Activated T-cell treated with anti-CD3 and anti-CD28 coated beads for 1 hour (primary cell): ENCODE measurements around the gene WDFY3.

ENCODE experiments used
- DNase-seq: peaks from one replicate; pipeline ENCODE4 v3.0.0-alpha.2; 2020; ENCODE audit warnings: low read depth

Gene WDFY3, protein sequence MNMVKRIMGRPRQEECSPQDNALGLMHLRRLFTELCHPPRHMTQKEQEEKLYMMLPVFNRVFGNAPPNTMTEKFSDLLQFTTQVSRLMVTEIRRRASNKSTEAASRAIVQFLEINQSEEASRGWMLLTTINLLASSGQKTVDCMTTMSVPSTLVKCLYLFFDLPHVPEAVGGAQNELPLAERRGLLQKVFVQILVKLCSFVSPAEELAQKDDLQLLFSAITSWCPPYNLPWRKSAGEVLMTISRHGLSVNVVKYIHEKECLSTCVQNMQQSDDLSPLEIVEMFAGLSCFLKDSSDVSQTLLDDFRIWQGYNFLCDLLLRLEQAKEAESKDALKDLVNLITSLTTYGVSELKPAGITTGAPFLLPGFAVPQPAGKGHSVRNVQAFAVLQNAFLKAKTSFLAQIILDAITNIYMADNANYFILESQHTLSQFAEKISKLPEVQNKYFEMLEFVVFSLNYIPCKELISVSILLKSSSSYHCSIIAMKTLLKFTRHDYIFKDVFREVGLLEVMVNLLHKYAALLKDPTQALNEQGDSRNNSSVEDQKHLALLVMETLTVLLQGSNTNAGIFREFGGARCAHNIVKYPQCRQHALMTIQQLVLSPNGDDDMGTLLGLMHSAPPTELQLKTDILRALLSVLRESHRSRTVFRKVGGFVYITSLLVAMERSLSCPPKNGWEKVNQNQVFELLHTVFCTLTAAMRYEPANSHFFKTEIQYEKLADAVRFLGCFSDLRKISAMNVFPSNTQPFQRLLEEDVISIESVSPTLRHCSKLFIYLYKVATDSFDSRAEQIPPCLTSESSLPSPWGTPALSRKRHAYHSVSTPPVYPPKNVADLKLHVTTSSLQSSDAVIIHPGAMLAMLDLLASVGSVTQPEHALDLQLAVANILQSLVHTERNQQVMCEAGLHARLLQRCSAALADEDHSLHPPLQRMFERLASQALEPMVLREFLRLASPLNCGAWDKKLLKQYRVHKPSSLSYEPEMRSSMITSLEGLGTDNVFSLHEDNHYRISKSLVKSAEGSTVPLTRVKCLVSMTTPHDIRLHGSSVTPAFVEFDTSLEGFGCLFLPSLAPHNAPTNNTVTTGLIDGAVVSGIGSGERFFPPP (N-terminal part only)

DNA sequence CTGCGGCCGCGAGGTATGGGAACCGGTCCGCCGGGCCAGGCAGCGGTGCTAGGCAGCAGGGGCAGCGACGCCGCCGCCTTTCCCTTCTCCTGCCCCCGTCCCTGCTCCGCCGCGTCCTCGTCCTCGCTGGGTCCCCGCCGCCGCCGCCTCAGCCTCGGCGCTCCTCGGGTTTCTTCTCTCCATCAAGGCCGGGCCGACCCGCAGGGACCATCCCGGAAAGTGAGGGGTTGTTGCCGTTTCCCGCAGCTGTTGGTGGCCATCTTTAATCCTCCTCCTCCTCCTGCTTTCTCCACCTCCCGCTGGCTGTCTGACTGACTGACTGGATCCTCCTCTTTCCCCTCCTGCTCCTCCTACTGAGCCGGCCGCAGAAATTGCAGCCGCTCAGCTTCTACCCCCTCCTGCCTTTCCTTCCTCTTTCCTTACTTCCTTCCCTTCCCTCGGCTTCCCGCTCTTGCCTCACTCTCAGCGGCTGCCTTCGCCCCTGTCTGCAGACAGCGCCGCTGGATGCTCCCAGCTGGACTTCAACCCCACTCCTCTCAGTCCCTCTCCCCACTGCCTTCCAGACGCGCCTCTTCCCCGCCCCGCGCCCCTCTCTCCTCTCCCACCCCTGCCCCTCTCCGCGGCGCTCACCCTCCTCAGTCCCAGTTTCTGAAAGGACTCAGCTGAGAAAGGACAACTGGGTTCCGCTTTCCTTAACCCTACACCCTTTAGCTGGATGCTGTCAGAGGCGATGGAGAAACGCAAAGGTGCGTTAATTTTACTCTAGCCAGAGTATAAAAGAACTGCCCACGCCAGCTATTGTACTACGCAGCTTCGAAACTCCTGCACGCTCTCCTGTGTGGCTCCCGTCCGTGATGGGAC, at the start of gene WDFY3:
TSS of gene WDFY3 (minus strand) at position 309 of the 861 bp plus-strand sequence. CDS start 106,099 bp downstream, outside the sequence.
- DNase-seq, result no peak

DNA sequence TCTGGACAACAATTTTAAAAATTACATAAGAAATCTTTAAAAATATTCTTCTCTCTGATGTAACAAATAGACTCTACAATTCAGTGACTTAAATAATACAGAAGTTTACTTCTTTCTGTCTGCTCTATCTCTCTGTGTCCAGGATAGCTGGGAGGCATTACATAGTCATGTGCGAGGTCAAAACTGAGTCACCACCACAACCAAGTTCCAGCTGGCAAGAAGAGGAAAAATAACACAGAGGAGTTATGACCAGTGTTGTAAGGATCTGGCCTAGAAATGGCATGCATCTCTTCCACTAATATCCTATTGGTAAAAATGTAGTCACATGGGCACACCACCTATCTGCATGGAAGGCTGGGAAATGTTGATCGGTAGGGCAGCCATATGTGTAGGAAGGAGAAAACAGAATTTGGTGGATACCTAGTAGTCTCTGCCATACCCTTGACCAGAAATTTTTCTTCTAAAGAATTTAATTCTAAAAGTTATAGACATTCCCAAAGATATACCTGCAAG, 39.4 kb upstream of the WDFY3 start:
- no peak for DNase-seq

DNA sequence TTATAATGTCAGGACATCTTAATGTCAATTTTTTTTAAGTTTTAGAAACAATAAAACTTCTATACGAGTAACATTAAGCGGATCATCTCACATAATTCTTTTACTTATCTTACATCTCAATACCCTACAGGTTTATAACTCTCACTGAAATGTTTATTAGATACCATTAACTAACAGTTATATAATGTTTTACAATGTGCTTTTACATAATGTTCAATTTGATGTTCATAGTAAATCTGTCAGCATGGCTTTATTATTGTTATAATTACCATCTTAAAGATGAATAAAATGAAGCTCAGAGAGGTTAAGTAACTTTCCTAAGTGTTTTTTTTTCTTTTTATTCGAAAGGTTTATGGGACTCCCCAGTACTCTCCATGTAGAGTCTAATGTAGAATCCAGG, 33.9 kb upstream of the WDFY3 start:
- DNase-seq, result no peak

DNA sequence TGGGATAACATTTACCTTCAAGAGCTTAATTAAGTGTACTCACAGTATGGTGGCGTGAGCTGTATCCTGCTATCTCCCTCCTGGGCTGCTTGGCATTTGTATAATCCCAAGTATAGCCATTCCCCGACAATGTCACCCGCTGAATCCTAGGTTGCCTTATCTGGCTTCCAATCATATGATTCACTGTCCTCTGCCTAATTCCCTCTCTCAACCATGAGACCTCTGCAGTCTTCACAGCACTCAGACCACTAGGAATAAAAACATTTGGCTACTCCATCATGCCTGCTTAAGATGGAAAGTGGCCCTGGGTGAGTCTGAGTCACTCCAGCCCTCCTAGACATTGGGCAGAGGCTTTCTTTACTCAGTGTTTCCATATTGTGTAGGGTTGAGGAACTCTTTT, 28.9 kb upstream of the WDFY3 start:
- no peak for DNase-seq

DNA sequence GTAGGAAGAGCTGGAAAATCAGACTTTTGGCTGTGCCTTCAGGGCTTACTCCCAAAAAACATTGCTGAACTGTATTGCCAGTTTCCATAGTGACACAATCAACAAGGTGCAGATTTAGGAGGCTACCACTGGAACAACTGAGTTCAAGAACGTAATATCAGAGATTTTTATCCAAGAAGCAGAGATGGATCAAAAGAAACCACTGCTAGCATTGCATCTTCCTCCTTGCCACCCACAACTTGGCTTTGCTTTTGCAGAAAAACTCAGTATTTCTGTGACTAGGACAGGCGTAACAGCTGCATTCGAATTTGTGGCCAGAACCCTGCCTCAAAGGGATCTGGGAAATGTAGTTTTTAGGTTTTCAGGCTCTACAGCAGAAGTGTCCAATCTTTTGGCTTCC, 27.8 kb upstream of the WDFY3 start:
- DNase-seq, result no peak

DNA sequence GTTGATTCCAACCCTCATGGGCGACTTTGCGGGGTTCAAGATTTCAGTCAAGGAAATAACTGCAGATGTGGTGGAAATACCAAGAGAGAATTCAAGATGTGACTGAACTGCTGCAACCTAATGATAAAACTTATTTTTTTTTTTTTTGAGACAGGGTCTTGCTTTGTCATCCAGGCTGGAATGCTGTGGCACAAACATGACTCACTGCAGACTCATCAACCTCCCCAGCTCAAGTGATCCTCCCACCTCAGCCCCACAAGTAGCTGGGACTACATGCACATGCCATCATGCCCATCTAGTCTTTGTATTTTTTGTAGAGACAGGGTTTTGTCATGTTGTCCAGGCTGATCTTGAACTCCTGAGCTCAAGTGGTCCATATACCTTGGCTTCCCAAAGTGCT, 19.5 kb upstream of the WDFY3 start:
- DNase-seq, result no peak

DNA sequence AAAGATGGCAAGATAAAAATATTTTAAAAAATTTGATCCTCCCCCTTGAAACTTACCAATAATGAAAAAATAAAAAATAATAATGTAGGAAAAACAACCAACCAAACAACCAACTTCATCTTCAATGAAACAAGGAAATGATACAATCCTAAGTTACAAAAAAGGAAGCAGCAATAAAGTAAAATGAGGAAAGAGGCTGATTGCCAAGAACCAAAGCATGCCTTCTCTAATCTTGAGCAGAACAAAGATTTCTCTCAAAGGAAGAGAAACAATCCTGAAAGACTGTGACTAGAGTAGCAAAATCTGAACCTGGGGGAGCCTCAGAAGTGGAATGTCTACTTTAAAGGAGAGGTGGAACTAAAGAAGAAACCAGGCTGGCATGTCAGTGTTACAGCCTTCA, 10.9 kb upstream of the WDFY3 start:
- DNase-seq, result no peak

DNA sequence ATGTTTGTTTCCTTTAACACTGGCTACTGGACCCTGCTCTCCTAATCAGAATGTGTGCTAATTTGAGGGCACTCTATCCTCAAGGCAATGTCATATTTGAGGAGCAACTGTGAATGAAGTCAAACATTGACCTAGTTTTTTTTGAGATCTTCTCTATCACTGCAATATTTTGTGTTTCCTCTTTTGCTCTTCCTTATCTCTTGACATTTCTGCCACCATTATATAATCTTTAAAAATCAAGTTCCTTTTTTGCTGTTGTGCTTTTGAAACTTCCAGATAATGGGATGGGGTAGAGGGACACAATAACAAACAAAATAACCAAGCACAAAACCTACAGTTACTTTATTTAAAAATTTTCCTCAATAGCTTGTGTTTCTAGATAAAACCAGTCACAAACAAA, 7.4 kb upstream of the WDFY3 start:
- DNase-seq, result no peak

DNA sequence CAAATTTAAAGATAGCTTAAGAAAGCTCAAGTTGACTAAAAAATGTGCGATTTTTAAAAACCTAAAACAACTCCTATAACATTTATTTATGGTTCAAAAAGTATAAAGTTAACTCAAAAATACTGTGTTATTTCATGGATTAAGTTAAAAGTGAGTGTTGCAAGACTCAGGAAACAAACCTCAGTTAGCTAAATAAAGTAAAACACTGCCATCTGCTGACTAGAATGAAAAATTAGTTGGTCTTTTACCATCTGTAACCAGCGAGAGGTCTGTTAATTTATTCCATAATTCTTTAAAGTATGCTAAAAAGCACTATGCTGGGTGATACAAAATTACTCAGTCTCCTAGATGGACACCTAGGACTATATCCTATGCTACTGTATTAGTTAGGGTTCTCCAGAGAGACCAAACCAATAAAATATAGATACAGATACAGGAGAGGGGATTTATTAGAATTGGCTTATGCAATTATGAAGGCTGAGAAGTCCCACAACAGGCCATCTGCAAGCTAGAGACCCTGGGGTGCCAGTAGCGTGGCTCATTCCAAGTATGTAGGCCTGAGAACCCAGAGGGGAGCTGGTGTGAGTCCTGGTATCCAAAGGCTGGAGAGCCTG, 4.9 kb upstream of the WDFY3 start:
- no peak for DNase-seq

DNA sequence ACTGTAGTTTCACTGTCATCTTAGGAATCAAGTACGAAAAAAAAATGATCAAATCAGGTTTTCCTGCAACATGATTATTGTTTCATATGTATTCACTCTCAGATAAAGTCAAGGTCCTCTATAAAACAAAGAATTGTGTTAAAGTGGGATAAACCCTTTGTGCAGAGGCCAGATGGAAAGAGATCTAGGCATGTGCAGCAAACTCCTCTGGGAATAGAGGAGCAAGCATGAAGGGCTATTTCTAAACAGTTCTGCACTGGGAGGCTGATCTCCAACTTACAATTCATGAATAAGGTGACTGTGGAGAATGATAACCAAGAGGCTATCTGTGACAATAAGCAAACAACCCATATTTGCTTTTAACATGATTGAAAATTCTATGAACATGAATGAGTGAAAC, 2.4 kb upstream of the WDFY3 start:
- DNase-seq, result no peak

DNA sequence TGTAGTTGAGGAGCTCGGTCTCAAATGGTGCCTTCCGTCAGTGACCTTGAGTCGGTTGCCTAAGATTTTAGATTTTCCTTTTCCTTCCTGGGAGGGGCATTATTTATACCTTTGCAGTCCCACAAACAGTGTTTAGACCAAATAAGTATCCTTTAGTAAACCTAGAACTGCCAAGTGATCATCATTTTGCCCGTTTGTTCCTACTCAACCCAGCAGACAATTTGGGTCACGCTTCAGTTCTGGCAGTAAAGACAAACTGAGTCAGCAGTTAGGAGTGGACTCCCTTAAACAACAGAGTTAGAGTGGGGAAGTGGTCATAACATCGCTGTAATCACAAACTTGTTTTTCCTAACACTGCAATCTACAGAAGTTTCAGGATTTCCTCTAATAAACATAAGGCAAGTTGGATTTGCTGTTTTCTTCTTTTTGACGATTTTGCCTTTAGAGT, 777 bp upstream of the WDFY3 start:
- no peak for DNase-seq

DNA sequence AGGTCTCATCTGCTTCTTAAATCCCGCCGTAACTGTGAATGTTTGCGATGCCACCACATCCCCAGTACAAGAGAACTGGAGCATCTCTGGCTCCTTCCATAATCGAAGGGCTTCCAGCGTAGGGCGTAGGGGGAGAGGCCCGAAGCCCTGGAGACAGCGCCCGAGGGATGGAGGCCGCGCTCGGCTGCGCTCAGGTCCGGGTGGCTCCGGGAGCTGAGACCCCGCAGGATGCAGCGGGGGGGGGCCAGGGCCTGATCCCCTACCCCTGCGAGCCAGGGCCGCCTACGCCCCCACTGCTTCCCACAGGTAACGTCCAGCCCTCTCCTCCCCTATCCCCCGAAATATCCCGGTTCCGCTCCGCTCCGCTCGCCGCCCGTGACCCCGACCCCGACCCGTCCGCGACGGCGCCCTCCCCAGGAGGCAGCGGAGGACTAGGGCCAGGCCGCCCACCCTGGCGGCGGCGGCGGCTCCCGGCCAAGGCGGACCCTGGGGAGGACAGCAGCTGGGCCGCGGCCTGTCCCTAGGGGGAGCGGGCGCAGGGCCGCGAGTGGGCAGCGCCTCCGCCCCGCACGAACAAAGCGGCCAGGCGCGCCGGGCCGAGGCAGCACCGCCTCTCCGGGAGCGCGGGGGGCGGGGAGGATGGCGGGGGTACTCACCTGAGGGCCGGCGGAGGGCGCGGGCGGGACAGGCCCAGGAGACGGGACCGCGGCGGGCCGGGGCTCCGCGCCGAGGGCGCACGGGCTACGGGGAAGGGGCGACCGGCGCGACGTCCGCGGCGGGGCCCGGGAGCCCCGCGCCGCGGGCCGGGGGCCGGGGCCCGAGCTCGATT, 723 bp downstream of the WDFY3 start:
- no peak for DNase-seq

DNA sequence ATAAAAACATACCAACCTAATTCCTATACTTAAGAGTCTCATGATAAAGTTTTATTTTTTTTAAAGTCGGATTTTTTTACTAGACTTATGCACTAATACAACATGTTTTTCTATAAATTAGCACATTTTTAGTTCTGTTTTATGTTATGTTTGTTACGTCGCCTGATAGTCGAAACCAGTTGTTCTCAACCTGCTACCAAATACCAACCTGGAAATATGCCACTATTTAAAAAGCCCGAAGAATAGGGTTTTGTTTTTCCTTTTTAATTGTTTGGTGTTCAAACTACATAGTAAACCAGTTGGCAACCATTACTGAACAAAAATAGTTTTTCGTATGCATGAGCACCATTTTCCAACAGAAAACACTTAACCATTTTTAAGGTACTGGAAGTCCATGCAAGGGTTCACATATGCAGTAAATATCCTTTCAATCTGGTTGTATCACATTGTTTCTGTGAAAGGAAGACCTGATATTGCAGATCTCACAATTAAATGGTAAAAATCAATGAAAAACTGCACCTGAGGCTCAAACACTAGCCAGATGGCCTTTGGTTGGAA, 1.4 kb downstream of the WDFY3 start:
- no peak for DNase-seq

DNA sequence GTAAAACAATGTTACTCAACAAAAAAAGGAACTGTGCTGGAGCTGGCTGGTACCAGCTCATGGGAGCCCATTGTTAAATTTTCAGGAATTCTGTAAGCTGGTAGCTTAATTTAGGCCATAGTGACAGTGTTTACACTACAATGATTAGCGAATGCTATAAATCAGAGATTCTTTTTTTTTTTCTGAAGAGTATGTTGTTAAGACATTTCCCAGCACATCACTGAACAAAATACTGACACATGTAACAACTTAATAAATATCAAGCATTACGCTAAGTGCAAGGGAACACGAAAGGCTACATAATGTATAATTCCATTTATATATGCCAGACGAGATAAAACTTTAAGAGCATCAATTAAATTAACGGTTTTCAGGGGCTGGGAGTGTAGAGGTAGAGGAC, 4.4 kb downstream of the WDFY3 start:
- DNase-seq, result no peak

DNA sequence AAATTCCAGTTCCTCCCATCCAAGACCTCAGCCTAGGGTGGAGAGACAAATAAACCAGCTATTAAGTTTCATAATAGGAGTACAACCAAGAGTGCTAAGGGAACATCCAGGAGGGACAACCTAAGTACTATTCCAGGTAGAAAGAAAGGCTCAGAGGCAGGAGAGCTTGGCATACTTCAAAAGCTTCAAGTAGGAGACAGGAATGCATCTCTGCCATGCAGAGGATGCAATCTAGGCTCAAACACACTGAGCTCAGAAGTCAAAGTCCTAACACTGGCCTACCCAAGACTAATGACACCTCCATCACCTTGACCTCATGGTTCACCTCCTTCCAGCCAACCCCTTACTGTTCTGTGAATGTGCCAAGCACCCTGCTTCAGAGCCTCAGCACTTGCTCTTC, 8.1 kb downstream of the WDFY3 start:
- no peak for DNase-seq

DNA sequence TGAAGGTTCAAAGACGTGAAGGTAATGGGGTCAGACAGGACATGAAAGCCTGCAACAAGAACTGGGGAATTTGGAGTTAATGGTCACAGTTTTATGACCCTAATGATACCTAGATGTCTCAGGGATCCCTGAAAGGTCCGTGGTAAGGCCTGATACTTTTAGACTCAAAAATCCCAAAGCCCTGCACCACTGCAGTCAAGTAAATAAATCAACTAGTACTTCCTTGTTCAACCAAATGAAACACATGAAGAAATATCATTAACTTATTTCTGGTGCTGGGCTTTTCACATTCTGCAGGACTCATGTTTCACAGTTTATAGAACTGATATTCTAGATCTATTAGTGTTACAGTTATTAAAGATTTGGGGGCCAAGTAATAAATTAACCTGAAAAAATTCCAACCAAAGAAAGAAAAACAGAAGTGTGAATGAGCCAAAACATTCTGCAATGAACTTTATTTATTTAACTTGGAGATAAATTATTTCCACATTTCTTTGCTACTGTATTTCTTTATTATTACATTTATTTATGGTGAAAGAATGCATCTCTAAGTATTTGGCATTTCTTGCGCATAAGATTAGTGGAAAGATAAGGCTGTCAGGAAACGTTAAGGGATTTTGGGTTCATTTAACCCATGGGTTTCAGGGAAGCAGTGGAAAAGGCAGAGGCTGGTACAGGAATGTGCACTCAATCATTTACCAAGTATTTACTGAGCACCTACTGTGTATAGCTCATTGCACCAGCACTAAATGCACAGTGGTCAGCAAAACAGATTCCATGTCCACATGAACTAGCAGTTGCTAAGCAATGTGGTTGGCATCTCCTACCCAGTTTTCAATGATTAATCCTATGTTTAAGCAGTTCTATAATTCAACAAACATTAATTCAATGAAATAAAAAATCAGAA, 8.7 kb downstream of the WDFY3 start:
- DNase-seq, result no peak

DNA sequence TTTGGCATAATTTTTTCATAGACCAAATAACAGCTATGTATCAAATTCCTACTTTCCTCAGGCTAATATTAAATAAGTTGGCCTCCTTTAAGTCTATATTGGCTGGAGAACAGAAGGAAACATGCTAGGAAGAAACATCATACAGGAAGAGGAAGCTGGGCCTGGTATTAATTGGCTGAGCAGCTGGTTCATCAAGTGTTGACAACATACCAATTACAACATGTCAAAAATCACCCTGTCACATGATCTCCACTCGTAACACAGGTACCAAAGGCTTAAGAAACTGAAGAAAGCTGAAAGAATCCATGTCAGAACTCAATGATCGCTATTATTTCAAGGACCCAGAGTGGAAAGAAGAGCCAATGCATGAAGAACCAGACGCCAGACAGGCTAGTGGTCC, 10.5 kb downstream of the WDFY3 start:
- no peak for DNase-seq

DNA sequence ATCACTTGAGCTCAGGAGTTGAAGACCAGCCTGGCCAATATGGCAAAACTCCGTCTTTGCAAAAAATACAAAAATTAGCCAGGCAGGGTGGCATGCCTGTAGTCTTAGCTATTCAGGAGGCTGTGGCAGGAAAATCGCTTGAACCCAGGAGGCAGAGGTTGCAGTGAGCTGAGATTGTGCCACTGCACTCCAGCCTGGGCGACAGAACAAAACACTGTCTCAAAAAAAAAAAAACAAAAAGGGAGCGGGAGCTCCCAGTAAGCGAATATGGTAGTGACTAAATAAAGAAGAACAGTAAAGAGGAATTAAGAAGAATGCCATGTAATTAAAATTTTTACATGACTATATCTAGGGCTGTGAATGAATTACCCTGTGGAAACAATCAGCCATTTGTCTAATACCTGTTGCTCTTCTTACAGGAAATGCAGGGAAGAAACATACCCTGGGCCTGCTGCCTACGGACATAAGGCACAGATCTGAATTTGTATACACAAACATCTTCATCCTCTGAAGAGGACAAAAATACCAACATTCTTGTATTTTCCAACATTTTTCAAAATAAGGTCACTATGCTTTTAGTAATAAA, 11.4 kb downstream of the WDFY3 start:
- no peak for DNase-seq
